ENCODE measurements around the gene HP1BP3.

DNA sequence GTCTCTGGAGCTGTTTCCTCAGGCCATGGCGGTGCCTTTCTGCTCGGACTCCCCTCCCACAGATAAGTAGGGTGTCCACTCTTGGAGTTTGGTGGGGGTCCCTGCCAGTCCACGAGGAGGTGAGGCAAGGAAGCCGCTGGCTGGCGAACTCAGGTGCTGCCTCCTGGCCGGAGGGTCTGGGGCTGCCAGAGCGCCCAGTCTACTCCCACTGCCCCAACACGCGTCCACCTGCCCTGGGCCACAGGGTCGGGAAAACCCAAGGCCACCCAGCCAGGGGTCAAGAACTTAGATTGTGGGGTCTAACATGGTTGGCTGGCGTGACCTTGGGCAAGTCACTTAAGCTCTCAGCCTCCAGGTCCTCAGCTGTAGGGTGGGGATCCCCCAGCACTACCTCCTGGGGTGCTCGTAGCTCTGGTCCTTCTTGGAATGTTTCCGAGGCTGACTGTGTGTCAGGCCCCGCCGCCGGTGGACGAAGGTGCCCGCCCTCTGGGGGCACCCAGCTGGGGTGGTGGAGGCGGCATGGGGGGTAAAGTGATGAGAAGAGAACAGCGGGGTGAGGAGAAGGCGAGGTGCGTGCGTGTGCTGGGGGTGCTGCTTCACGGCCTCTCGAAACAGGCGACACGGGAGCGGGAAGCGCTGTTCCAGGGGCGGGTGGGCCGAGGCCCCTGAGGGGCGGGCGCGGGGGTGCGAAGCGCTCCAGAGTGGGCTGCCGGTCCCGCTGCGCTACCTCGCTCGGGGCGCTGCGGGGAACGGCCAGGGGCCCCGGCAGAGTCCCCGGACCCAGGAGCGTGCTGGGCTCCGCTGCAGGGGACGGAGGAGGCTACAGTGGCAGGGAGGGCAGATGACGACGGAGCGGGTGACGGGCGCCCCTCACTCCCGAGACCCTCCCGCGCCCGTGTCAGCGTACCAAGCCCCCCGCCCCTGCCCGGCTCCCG lies 55.8 kb downstream of the HP1BP3 start:
- TF ChIP-seq EZH2phosphoT487 (IDR thresholded peaks at IDR 0.05; ENCODE audit: unreplicated experiment) (no peak), CREB1 (CRISPR knock-in tag; IDR thresholded peaks at IDR 0.05; ENCODE audit: low read depth) (no peak), EZH2 (IDR thresholded peaks at IDR 0.05; ENCODE audit: low read depth, unreplicated experiment) (no peak), POLR2AphosphoS5 (IDR thresholded peaks at IDR 0.05; ENCODE audit: low read depth) (no peak), JUNB (IDR thresholded peaks at IDR 0.05; ENCODE audit: unreplicated experiment) (no peak), STAT1 (IDR thresholded peaks at IDR 0.05; ENCODE audit: unreplicated experiment) (no peak), NANOG (IDR thresholded peaks at IDR 0.05; ENCODE audit: borderline replicate concordance) (no peak), ZNF331 (CRISPR knock-in tag; IDR thresholded peaks at IDR 0.05; ENCODE audit: low read depth) (no peak), ZNF114 (CRISPR knock-in tag; IDR thresholded peaks at IDR 0.05) (no peak)
- TF ChIP-seq, protein P1, sequence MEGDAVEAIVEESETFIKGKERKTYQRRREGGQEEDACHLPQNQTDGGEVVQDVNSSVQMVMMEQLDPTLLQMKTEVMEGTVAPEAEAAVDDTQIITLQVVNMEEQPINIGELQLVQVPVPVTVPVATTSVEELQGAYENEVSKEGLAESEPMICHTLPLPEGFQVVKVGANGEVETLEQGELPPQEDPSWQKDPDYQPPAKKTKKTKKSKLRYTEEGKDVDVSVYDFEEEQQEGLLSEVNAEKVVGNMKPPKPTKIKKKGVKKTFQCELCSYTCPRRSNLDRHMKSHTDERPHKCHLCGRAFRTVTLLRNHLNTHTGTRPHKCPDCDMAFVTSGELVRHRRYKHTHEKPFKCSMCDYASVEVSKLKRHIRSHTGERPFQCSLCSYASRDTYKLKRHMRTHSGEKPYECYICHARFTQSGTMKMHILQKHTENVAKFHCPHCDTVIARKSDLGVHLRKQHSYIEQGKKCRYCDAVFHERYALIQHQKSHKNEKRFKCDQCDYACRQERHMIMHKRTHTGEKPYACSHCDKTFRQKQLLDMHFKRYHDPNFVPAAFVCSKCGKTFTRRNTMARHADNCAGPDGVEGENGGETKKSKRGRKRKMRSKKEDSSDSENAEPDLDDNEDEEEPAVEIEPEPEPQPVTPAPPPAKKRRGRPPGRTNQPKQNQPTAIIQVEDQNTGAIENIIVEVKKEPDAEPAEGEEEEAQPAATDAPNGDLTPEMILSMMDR (conservative IDR thresholded peaks at IDR 0.05; ENCODE audit: low read depth in 2 of 2): no peak
- TF ChIP-seq, protein P2, sequence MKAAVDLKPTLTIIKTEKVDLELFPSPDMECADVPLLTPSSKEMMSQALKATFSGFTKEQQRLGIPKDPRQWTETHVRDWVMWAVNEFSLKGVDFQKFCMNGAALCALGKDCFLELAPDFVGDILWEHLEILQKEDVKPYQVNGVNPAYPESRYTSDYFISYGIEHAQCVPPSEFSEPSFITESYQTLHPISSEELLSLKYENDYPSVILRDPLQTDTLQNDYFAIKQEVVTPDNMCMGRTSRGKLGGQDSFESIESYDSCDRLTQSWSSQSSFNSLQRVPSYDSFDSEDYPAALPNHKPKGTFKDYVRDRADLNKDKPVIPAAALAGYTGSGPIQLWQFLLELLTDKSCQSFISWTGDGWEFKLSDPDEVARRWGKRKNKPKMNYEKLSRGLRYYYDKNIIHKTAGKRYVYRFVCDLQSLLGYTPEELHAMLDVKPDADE (IDR thresholded peaks at IDR 0.05): no peak
- TF ChIP-seq, protein P3, sequence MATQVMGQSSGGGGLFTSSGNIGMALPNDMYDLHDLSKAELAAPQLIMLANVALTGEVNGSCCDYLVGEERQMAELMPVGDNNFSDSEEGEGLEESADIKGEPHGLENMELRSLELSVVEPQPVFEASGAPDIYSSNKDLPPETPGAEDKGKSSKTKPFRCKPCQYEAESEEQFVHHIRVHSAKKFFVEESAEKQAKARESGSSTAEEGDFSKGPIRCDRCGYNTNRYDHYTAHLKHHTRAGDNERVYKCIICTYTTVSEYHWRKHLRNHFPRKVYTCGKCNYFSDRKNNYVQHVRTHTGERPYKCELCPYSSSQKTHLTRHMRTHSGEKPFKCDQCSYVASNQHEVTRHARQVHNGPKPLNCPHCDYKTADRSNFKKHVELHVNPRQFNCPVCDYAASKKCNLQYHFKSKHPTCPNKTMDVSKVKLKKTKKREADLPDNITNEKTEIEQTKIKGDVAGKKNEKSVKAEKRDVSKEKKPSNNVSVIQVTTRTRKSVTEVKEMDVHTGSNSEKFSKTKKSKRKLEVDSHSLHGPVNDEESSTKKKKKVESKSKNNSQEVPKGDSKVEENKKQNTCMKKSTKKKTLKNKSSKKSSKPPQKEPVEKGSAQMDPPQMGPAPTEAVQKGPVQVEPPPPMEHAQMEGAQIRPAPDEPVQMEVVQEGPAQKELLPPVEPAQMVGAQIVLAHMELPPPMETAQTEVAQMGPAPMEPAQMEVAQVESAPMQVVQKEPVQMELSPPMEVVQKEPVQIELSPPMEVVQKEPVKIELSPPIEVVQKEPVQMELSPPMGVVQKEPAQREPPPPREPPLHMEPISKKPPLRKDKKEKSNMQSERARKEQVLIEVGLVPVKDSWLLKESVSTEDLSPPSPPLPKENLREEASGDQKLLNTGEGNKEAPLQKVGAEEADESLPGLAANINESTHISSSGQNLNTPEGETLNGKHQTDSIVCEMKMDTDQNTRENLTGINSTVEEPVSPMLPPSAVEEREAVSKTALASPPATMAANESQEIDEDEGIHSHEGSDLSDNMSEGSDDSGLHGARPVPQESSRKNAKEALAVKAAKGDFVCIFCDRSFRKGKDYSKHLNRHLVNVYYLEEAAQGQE (IDR thresholded peaks at IDR 0.05; ENCODE audit: unreplicated experiment): no peak
